ENCODE measurements around the gene ARHGAP26.

GRCh38 chr5:143017541-143017940 lies 247.4 kb downstream of the ARHGAP26 start:
- TF ChIP-seq EP300 (IDR thresholded peaks at IDR 0.05) (no peak), CTCF (IDR thresholded peaks at IDR 0.05) (no peak), POLR2AphosphoS5 (IDR thresholded peaks at IDR 0.05) (no peak)
